GM18499 (cell line): ENCODE measurements around the gene NAT8.
"Not testable (repeated sequence)": the region's sequence is repeated elsewhere in the genome, so short reads cannot be mapped to it uniquely, and the experiment has no call there.

Experiments
- ATAC-seq: cut with Tn5 transposase; IDR thresholded peaks from one replicate; pipeline ENCODE4 v1.9.1; 2021; ENCODE audit warnings: moderate number of reproducible peaks; ENCODE audit not compliant: insufficient read depth, unreplicated experiment

NAT8 gene

DNA sequence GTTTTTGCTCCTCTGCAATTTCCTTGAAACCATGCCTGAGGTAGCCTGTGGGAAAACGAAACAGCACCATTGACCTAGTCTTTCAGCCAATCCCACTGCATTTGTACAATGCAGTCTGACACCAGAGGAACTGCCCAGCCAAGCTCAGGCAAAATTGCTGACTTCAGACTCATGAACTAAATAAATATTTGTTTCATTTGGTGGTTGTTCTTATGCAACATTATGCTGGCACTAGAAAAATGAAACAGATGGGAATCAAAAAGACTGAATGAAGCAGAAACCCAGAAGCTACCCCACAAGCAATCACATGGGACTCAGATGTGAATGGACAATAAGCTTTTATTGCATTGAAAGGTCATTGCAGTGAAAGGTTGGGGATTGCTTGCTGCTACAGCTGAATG is 1.7 kb downstream of the NAT8 start:
- no peak for ATAC-seq

DNA sequence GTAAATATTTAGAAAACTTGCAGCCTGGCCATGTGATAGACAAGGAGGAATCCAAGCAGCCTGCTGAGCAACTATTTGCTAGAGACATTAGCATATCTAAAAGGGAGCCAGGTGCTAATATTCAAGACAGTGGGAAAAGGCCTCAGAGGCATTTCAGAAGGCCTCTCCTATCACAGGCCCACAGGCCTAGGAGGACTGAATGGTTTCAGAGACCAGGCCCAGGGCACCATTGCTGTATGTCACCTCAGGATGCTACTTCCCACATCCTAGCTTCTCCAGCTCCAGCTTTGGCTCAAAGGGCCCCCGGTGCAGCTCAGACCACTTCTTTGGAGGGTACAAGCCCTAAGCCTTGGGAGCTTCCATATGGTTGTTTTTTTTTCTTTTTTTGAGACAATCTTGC is 3.8 kb downstream of the NAT8 start:
- no peak for ATAC-seq

DNA sequence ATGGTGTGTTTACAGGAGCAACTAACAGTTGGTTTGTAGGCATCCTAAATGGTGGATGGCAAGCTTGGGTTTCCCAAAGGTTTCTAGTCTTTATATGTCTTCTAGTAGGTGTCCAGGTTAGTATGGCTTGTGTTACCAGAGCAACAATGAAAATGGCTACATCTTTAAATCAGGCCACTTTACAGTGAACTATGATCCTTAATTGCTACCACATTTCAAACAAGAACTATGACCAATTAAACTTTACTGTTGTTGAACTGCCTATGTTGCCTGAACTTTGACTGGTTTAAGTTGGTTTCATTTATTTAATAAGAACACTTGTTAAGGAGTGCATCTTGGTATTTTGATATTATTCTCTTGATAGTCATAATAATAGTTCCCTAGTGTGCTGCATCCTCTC is 5.2 kb downstream of the NAT8 start:
- not testable (repeated sequence) for ATAC-seq

DNA sequence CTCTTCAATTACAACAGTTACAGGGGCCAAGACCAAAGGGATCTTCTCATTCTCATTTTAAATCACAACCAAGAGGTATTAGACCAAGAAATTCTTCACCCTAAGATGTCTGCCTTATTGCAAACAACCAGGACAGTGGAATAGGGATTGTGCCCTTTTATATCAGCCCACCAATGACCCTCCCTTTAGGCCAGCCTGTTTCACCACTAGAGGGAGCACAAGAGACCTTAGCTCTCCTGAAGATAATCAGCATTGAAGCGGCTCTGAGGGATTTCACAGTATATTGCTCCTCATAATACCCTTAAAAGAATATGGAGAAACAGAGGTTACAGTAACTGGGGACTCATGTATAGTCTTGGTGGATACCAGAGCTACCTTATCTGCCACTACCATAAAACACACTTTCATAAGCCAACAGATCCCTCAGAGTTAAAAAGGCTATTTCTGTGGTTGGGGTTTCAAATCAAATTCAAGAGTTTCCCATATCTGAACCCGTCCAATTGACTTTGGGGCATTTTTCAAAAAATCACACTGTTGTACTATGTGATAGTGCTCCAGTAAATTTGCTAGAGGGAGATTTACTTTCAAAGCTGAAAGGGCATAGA is 11.5 kb downstream of the NAT8 start:
- not testable (repeated sequence) for ATAC-seq

DNA sequence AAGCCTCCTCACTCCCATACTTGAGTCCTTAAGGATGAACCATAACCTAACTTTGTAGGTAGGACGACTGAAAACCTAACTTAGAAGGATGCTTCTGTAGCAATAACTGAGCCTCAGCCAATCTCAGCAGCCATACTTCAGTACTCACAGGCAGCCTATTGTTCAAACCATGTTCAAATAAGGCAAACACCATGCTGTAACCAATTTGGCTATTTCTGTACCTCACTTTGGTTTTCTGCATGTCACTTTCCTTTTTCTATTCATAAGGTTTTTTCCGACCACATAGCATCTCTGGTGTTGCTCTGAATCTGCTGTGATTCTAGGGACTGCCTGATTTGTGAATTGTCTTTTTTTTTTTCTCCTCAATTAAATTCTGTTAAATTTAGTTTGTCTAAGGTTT is 13.7 kb downstream of the NAT8 start:
- peak; percentile 65 for ATAC-seq

DNA sequence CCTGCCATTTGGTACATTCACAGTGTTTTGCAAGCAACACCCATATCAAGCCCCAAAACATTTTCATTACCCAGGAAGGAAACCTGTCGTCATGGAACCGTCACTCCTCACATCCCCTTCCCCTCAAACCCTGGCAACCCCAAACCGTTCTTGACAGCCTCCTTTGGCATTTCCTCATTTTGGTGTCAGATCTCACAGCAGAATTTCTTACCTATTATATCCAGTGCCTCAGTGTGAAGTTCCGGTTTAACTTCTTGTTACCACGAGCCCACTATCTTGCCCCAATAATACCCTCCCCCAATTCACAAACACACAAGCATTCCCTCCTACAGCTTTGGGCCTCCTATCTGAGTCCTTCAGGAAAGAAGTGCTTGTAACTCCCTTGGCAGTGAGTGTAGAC is 16.0 kb downstream of the NAT8 start:
- not testable (repeated sequence) for ATAC-seq

DNA sequence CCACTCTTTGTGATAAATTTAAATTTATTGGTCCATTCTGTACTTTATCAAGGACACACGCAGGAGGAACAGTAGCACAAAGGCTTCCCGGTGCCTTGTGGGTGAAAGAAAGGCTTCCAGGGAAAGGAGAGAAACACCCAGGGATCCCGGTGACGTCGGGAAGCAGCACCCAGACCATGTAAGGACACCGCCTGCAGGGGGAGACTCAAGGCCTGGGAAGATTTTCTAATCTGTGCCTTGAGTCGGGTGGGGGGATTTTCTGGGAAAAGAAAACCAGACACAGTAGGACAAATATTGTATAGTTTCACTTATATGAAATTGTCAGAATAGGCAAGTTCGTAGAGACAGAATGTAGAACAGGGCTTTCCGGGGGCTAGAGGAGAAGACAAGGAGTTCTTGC is 17.6 kb downstream of the NAT8 start:
- ATAC-seq = not testable (repeated sequence)

DNA sequence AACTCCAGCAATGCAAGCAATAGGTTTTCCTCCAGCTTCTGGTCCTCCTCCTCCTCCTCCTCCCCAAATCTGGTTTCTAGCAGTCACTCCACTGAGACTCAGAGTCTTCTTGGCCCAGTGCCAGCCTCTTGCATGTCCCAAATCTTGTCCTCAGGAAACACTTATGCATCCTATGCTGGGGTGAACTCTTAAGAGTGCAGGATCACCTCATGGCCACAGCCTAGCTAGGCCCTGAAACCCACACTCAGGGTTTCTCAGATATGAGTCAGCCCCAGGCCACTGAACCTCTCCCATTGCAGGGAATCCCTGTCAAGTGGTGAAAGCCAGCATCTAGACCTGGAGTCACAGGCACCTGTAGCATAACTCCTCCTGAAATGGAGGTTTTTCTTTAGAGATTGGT is 18.2 kb downstream of the NAT8 start:
- ATAC-seq = not testable (repeated sequence)

DNA sequence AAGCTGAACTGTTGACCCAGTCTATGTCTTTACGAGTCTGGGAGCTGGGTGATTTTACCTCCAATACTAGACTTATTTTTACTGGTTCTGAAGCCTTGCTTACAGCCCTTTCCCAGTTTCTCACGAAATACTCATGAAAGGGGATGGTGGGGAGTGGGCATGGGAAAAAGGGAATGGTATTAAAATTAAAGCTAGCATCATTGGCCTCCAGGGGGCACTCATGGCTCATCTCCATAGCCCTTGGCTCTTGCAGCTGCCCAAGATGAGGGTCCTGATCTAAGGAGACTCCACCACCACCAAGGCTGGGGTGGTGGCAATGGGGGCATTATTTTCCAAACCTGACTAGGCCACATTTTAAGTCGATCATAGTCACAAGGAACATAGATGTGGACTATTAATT is 22.3 kb downstream of the NAT8 start:
- not testable (repeated sequence) for ATAC-seq

DNA sequence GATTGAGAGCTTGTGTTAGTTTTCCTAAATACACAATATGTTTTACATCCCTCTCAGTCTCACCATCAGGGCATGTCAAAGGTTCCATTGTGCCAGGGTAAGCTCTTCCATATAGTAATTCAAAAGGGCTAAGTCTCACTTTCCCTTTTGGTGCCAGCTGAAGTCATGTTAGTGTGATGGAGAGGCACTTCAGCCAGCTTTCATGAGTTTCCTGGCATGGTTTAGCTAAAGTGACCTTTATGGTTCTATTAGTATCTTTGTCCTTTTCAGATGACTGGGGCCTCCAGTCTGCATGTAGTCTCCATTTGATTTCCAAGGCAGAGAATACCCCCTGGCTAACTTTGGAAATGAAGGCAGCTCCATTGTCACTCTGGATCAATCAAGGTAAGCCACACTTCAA is 27.2 kb downstream of the NAT8 start:
- ATAC-seq = no peak

DNA sequence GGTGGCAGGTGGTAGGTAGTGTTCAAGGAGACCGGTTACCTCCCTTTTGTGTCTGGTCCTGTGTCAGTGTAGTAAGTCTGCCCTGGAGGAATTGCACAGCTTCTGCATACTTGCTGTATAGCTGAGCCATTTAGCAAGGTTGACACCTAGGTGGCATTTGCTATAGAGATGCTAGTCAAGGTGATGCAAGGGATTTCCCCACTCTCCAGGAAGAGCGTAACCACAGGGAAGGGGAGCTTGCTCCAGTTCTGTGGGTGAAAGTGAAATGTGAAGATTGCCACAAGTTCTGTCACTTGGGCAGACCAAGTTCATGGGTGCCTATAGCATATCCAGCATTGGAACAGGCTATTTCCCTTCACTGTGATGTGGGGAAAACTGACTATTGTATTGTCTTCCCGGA is 28.1 kb downstream of the NAT8 start:
- ATAC-seq = no peak

DNA sequence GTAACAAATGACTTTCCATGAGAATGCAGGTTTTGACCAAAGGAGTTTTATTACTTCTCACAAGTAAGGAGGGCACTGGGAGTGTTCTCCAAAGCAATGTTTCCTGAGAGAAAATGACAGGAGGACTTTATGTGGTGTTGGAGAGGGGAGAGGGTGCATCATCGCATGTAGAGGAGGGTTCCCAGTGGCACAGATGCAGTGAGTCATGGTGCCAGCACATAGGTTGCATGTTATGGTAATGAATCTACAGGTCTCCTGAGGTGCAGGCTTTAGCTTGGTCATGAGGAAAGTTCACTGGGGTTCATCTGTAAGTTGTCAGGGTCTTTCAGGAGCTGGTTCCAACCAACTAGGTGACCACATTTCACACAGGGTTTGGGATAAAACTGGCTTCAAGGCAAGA is 30.4 kb downstream of the NAT8 start:
- ATAC-seq = no peak

DNA sequence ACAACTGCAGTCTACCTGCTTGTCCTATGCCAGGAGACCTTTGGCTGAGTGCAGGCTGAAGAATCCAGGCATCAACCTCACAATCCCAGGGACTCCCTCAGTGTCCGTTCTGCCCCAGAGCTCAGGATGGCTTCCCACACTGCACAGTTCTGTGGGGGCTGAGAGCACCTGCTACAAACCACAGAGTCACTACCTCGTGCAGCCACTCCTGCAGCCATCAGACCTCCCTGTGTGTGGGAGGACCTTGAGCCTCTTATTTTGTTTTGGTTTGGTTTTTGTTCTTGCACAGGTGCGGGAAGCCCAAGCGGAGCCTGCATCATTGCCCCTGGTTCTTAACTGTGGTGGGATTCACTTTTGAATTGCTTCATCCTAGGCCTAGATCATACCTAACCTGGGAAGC is 31.0 kb downstream of the NAT8 start:
- no peak for ATAC-seq

DNA sequence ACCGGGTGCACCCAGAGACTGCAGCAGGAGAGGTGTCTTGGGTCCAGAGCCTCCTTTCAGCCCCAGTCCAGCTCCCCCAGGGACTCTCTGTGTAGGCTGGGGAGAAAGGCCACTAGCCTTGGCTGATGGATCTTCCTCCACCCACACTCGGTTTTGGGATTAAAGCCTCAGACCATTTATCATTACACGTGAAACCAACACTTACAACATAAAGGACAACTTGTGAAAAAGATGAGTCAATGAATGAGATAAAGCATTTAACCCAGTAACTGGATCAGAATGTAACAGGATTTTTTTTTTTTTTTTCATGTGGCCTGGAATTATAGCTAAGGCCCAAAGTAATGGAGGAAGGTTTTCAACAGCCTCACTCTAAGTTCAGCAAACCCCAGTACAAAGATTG is 32.1 kb downstream of the NAT8 start:
- ATAC-seq = no peak

DNA sequence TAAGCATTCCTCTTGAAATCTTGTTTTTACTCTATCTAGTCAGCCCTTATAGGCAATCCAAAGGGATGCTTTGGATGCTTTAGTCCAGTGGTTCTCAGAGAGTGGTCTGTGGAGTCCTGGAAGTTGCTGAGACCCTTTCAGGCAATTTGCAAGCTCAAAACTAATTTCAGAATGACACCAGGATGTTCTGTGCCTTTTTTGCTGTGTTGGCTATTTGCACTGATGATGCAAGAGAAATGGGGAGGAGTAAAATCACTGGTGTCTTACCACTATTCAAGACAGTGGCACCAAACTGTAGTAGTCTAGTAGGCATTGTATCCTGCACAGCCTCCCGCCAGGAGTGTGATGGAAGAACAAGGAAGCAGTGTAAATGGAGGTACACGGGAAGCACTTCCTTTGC is 37.6 kb downstream of the NAT8 start:
- ATAC-seq = not testable (repeated sequence)

DNA sequence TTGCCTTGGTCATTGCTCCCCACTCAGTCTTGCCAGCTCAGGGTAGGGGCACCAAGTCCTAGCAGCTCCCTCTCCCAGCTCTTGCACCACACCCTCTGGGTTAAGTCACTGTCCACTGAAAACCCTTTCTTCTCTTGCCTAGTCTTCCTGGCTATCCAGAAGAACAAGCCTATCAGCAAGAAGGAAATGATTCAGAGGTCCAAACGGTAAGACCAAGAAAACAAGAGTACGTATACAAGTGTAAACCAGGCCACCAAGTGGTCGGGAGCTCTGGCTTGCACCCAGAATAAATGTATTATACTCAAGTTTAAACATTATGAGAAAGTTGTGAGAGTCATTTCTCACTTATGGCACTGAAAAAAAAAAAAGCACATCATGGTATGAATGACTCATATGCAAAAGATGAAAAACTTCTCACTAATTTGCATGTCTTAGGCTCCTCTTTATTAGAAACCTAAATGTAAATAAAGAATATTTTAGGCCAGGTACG is 39.1 kb downstream of the NAT8 start:
- peak; percentile 74 for ATAC-seq

DNA sequence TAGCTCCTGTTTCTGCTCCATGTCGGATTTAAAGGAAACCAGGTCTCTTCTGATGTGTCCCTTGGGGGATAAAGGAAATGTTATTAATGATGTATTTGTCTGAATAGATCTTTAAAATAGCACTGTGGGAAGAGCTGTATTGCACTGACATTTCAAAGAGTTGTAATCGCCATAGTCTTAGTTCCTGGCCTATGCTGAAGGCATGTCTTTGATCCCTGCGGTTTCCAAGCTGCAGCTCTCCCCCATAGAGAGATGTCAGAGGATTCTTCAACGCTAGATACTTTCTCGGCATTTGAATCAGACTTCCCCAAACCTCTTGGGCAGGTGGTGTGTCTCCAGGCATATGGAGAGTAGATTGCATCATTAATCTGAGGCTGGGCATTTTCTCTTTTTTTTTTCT is 40.4 kb downstream of the NAT8 start:
- ATAC-seq = no peak

DNA sequence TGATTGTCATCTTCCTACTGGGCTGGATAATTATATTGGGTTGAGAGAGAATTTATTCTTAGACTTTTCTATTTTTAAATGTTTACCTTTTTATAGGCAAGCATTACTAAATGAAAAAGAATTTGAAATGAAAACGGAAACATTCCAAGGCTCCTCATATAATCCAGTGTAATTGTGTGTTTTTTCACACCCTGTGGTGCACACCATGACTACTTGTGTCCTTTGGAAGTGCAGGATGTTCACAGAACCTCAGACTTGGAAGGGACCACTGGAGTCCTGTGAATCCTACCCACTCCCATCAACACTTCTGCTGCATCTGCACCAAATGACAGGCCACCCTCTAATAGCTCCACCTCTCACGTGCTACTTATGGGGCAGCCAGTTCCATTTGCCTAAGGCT is 48.0 kb downstream of the NAT8 start:
- no peak for ATAC-seq

DNA sequence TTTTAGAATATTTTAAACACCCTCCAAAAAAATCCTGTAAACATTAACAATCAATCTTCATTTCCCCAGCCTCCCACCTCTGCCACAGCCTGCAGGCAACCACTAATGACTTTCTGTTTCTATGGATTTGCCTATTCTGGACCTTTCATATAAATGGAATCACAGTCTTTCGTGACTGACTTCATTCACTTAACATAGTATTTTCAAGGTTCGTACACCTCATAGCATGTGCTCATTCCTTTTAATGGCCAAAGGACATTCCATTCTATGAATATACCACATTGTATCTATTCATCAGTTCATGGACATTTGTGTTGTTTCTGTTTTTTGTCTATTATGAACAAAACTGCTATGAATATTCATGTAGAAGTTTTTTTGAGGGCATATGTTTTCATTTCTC is 48.5 kb downstream of the NAT8 start:
- no peak for ATAC-seq
